Testis (tissue), 3 donors: ENCODE data around the gene AGO1. TPM values are rescaled to one million over a fixed set of nuclear protein-coding genes. Genes with fewer than 3 reads are reported as not detected.
A peak's percentile ranks its signal among the peaks of the same experiment; 100 is the strongest.

Source experiments
- DNase-seq: peaks from one replicate; pipeline ENCODE4 v3.0.0-alpha.2; 2019
- H3K27ac ChIP-seq, 2 donors: fragments of 200-600 bp; sonication (generic); one replicate each; pipeline ENCODE4 v1.5.1; 2019
- H3K27me3 ChIP-seq: fragments of 200-600 bp; sonication (generic); one replicate; pipeline ENCODE4 v1.5.1; 2019
- H3K36me3 ChIP-seq: fragments of 200-600 bp; sonication (generic); one replicate; pipeline ENCODE4 v1.5.1; 2017; ENCODE audit warnings: low read depth; ENCODE audit errors: missing control alignments
- H3K4me1 ChIP-seq: fragments of 200-600 bp; sonication (generic); one replicate; pipeline ENCODE4 v1.5.1; 2019
- H3K4me3 ChIP-seq, 2 donors: fragments of 200-600 bp; sonication (generic); one replicate each; pipeline ENCODE4 v1.5.1; 2017 to 2019
- H3K9me3 ChIP-seq: fragments of 200-600 bp; sonication (generic); one replicate; pipeline ENCODE4 v1.5.1; 2017
- POLR2A ChIP-seq: fragments of 450-650 bp; IDR thresholded peaks from one replicate; pipeline ENCODE4 v1.6.1; 2017; ENCODE audit warnings: antibody characterized with exemption, mild to moderate bottlenecking, moderate library complexity
- WGBS, 2 donors: methylation state at CpG; one replicate each; pipeline ENCODE4 v1.1.5; 2018; 5-methylcytosine and 5-hydroxymethylcytosine counted together
- intact Hi-C: fragments of 100-400 bp; cut with DNase I; formaldehyde crosslinking; loops from one replicate; pipeline ENCODE4 v1.15.1; 2023; ENCODE audit warnings: low total_unique reads
- polyA plus RNA-seq: library from polyadenylated mRNA; stranded (reverse); fragments of 350-450 nt; fragmentation: Illumina TruSeq; extraction: RNeasy Lipid Tissue Mini Kit (QIAGEN cat#74804); gene quantifications from one replicate; pipeline ENCODE4 v1.2.3, GENCODE V29; 2014; ENCODE audit warnings: low read depth, low replicate concordance; ENCODE audit not compliant: insufficient read depth
- total RNA-seq, 2 donors: library from RNA; depleted of rRNA; stranded (reverse); fragments of >200 nt; gene quantifications; one replicate each; pipeline ENCODE4 v1.2.3, GENCODE V29; 2016
- TF ChIP-seq, protein P1 (sequence below), 3 experiments: fragments of 450-650 bp in 2 of 3; fragments of 200-600 bp in 1 of 3; sonication (generic) in 1 of 3; IDR thresholded peaks; one replicate each; pipeline ENCODE4 v1.5.1; 2016 to 2019; ENCODE audit warnings: antibody characterized with exemption in 3 of 3, mild to moderate bottlenecking in 2 of 3, moderate library complexity in 1 of 3

AGO1 gene
- total and polyA plus RNA-seq, 3 donors from 2014 or later = 11.5 to 41.9 (median 32.3) TPM

DNA sequence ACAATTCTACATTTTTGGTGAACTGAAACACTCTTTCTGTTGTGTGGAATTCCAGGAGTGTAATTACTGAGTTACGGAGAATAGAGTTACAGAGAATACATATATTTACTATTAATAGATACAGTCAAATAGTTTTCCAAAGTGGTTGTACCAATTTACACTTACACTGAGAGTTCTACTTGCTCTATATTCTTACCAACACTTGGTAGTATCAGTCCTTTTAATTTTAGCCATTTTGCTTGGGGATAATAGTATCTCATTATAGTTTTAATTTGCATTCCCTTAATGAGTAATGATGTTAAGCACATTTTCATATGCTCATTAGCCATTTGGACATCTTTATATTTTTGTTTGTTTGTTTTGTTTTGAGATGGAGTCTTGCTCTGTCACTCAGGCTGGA is 46.3 kb upstream of the AGO1 start:
- H3K4me3 ChIP-seq = no peak overlapping the region
- no peak overlapping the region for H3K27ac ChIP-seq
- WGBS, 2 donors = 92 to 97% methylated on average over 1 of the region's 1 CpG
- no peaks in the 10 kb centered on the region for H3K27me3 ChIP-seq
- H3K4me1 ChIP-seq = no peaks in the 10 kb centered on the region
- no peaks in the 10 kb centered on the region for H3K36me3 ChIP-seq
- no peaks in the 10 kb centered on the region for H3K9me3 ChIP-seq
- no peak for DNase-seq
- TF ChIP-seq, protein P1, sequence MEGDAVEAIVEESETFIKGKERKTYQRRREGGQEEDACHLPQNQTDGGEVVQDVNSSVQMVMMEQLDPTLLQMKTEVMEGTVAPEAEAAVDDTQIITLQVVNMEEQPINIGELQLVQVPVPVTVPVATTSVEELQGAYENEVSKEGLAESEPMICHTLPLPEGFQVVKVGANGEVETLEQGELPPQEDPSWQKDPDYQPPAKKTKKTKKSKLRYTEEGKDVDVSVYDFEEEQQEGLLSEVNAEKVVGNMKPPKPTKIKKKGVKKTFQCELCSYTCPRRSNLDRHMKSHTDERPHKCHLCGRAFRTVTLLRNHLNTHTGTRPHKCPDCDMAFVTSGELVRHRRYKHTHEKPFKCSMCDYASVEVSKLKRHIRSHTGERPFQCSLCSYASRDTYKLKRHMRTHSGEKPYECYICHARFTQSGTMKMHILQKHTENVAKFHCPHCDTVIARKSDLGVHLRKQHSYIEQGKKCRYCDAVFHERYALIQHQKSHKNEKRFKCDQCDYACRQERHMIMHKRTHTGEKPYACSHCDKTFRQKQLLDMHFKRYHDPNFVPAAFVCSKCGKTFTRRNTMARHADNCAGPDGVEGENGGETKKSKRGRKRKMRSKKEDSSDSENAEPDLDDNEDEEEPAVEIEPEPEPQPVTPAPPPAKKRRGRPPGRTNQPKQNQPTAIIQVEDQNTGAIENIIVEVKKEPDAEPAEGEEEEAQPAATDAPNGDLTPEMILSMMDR (IDR thresholded peaks at IDR 0.05) = no peak
- no peak for TF ChIP-seq POLR2A
- intact Hi-C loops = no loop called here

DNA sequence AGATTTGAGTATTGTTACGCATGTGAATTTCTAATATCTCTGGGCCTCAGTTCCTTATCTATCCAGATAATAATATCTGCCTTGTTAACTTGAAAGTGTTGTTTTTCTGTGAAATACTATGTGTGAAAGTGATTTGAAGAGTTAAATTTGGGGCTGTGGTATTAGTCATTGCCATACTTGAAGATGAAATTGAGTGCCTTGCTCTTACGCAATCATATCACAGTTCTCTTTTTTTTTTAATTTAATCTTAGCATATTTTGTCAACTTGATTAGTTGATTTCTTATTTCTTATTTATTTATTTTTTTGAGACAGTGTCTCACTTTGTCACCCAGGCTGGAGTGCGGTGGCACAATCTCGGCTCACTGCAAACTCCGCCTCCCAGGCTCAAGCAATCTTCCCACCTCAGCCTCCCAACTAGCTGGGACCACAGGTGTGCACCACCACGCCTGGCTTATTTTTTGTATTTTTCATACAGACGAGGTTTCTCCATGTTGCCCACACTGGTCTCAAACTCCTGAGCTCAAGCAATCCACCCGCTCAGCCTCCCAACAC is 44.2 kb upstream of the AGO1 start:
- H3K9me3 ChIP-seq = no peaks in the 10 kb centered on the region
- H3K4me3 ChIP-seq = no peak overlapping the region
- H3K27ac ChIP-seq = no peak overlapping the region
- 90 to 93% methylated on average over 8 of the region's 8 CpGs for WGBS, 2 donors
- no peak for TF ChIP-seq POLR2A
- TF ChIP-seq, protein P1 (IDR thresholded peaks at IDR 0.05) = no peak
- H3K36me3 ChIP-seq = no peaks in the 10 kb centered on the region
- H3K4me1 ChIP-seq = no peaks in the 10 kb centered on the region
- DNase-seq = no peak
- intact Hi-C loops = no loop called here
- no peaks in the 10 kb centered on the region for H3K27me3 ChIP-seq

GRCh38 chr1:35844826-35845225 is 38.2 kb upstream of the AGO1 start:
- DNase-seq = no peak
- no peaks in the 10 kb centered on the region for H3K27me3 ChIP-seq
- peak overlapping the region; percentile 62 to 63 for H3K27ac ChIP-seq
- WGBS, 2 donors = 58 to 65% methylated on average over 1 of the region's 1 CpG
- no peaks in the 10 kb centered on the region for H3K36me3 ChIP-seq
- peaks cover 8% of the 10 kb centered on the region for H3K4me1 ChIP-seq
- intact Hi-C loops = no loop called here
- no peaks in the 10 kb centered on the region for H3K9me3 ChIP-seq
- no peak for TF ChIP-seq POLR2A
- TF ChIP-seq, protein P1 (IDR thresholded peaks at IDR 0.05) = no peak
- no peak overlapping the region for H3K4me3 ChIP-seq

DNA sequence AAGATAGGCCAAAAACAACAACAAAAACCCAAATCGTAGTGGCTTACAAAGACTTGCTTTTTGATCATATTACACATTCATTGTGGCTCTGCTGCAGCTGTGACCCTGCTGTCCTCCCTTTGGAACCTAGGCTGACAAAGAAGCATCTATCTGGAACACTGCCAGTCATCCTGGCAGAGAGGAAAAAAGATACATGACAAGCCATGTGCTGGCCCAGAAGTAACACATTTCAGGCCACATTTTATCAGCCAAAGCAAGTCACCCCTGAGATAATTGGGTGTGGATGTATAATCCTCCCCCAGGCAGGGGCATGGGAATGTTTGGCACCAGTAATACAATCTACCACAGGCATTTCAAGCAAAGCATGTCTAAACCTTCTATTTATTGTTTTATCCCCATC is 37.2 kb upstream of the AGO1 start:
- no peaks in the 10 kb centered on the region for H3K36me3 ChIP-seq
- peak; percentile 84 for DNase-seq
- 31 to 62% methylated on average over 1 of the region's 1 CpG for WGBS, 2 donors
- no peak overlapping the region for H3K4me3 ChIP-seq
- TF ChIP-seq, protein P1 (IDR thresholded peaks at IDR 0.05) = no peak
- no peak for TF ChIP-seq POLR2A
- H3K27me3 ChIP-seq = no peaks in the 10 kb centered on the region
- H3K27ac ChIP-seq = peak overlapping the region; percentile 15 to 83
- H3K4me1 ChIP-seq = peaks cover 8% of the 10 kb centered on the region
- no peaks in the 10 kb centered on the region for H3K9me3 ChIP-seq
- intact Hi-C loops = no loop called here

GRCh38 chr1:35847935-35848565 is 35.0 kb upstream of the AGO1 start:
- intact Hi-C loops = no loop called here
- Histone ChIP-seq H3K9me3 (no peaks in the 10 kb centered on the region), H3K27ac (no peak overlapping the region), H3K4me1 (peaks cover 17% of the 10 kb centered on the region), H3K4me3 (no peak overlapping the region), H3K27me3 (no peaks in the 10 kb centered on the region), H3K36me3 (no peaks in the 10 kb centered on the region)
- TF ChIP-seq POLR2A = no peak
- TF ChIP-seq, protein P1 (IDR thresholded peaks at IDR 0.05) = no peak
- no peak for DNase-seq
- WGBS, 2 donors = 88 to 89% methylated on average over 1 of the region's 1 CpG
